T47D (cell line): ENCODE data around the gene DNAJC18.

Experiments used
- DNase-seq, 2 experiments: peaks; one replicate each; pipeline versions ENCODE4 v3.0.0 to v3.0.0-alpha.2; 2011 to 2012; ENCODE audit warnings: low read depth in 1 of 2, low spot score in 1 of 2
- JUND ChIP-seq: IDR thresholded peaks from 2 replicates; pipeline ENCODE4 v1.6.1; 2012; ENCODE audit warnings: low read depth
- in situ Hi-C: cut with HindIII; loops from 2 replicates; pipeline ENCODE4 v1.10.0; 2016; ENCODE audit warnings: low sequenced_read_pairs, low pct_unique_long_range_greater_than_20kb

Gene DNAJC18

DNA sequence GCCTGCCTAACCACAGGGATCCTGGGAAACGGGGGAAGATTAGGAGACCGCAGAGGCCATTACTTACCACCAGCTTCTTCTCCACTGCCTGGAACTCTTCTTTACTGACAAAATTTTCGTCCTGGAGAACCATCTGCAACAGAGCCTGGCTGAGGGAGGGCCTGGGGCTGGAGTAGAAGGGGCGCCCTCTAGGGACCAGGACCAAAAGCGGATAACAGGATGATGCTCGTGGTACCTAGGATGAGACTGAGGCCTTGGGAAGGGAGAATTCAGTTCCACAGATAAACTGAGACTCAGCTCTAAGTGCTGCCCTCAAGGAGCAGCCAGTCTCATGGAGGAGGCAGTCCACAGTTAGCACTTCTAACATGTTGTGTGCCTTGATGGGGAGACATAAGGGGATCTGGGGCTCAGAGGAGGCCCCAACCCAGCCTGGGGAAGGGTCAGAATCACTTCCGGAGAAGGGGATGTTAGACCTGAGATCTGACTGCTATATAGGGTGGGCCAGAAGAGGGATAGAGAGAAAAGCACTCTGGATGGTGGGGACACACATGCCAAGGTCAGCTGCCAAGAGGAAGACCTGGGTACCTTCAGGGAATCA lies 36.7 kb downstream of the DNAJC18 start:
- in situ Hi-C loops, result no loop called here

DNA sequence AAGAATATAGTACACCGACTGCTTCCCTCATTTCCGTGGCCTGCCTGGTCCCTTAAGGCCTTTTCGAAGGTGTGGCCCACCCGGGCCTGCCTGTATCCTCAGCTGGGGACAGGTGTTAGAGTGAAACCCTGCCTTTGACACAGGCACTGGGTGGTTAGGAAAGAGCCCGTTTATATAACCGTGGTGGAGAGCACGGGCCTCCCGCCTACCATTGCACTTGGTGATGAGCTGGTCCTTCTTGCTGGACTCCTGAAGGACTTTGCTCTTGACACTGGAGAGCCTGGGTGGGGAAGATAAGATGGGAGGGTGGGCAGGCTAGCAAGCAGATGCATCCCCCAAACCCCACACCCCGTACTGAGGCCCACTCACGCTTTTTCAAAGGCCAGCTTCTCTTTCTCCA lies 37.8 kb downstream of the DNAJC18 start:
- in situ Hi-C loops, result no loop called here
- DNase-seq, result no peak
- no peak for TF ChIP-seq JUND

More for the DNA sequence above, 36.7 kb downstream of the DNAJC18 start:
- DNase-seq, result peak in 1 of 2 experiments; percentile 64
- TF ChIP-seq JUND, result no peak

DNA sequence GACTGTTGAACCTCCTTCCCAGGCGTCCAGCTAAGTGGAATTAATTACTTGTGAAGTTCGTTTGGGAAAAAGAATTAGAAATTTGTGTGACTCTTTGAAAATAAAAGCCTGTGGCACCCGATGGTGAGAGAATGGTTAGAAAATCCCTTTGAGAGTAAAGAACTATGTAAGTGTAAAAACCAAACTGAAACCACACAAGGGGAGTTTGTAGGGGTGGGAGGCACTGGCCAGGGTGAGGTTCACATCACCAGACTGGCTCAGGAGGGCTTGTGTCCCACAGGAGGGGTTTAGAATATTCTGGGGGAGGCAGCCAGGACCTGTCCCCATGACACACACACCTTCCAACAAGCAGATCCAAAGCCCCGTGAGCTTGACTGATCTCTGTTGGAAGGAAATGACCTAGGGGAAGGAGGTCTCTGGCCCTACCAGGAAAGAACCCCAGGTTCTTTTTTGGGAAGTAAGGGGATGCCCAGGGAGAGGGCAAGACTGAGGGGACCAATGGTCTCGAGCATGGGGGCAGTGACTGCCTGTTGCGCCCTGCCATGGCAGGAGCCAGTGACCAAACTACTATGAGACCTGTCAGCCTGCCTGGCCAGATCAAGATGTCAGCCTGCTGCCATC lies 39.7 kb downstream of the DNAJC18 start:
- TF ChIP-seq JUND, result no peak
- DNase-seq, result no peak
- in situ Hi-C loops, result no loop called here

DNA sequence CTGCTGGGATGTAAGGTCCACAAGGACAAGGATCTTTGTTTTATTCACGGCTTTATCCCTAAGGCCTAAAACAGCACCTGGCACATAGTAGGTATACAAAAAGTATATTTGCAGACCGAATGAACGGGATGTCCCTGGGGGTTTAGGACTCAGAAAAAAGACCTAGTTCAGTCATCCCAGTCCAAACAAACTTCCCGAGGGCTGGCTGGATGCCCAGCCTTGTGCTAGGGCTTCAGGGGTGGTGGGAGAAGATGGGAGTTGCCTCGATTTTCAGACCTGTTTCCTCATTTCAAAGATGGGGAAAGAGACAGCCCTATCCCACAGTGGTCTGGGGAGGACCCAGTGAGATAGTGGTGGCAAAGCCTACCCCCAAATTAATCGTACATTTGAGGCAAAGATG lies 41.4 kb downstream of the DNAJC18 start:
- DNase-seq, result no peak
- TF ChIP-seq JUND, result no peak
- in situ Hi-C loops, result no loop called here

DNA sequence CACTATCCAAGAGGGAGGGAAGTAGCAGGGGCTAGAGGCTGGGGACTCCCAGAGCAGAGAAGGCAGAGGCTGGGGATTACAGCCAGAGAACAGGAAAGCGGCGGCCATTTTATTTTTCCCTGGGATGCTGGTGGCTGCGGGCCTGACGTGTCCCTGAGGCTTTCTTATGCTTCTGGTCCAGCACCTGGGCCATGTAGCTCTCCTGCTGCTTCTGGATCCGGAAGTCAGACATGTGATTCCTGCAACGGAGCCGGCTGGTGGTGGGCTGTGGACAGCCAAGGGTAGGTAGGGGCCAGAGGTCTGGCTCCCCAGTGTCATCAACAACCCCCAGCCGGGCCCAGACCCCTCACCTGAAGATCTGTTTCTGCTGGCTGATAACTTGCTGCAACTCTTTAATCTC lies 42.6 kb downstream of the DNAJC18 start:
- no peak for TF ChIP-seq JUND
- no peak for DNase-seq
- in situ Hi-C loops, result no loop called here

DNA sequence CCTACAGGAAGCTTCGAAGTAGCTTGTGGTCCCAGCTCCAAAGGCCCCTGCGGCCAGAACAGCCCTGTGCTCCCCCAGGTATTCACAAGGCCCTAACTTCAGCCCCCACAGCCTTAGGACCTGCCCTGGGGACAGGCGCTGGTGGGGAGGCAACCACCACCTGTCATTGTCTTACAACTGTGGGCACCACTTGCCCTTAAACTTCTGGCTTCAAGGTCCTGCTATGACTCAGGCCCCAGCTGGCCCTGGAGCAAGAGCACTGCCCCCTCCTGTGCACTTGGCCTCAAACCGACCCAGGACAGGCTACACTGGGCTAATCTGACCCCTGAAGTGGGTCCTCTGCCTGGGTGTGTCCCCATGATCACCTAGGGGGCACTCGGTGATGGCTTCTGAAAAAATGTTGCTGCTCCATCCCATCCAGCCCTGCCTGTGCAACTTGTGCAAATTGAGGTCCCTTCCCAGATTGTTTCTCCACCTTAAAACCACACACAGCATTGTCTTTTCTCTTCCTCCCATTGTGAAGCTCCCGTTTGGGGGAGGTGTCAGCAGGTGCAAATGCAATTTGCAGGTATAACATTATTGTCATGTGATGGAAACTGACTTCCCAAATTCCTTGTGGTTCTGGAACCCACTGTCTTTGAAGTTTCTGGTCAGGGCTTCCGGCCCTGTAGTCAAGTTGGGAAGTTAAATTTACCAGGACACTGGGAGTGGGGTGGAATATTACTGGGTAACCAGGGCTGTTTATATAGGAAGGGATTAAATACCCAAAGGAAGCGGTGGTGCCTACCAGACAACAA lies 43.3 kb downstream of the DNAJC18 start:
- no peak for TF ChIP-seq JUND
- in situ Hi-C loops, result no loop called here
- no peak for DNase-seq

DNA sequence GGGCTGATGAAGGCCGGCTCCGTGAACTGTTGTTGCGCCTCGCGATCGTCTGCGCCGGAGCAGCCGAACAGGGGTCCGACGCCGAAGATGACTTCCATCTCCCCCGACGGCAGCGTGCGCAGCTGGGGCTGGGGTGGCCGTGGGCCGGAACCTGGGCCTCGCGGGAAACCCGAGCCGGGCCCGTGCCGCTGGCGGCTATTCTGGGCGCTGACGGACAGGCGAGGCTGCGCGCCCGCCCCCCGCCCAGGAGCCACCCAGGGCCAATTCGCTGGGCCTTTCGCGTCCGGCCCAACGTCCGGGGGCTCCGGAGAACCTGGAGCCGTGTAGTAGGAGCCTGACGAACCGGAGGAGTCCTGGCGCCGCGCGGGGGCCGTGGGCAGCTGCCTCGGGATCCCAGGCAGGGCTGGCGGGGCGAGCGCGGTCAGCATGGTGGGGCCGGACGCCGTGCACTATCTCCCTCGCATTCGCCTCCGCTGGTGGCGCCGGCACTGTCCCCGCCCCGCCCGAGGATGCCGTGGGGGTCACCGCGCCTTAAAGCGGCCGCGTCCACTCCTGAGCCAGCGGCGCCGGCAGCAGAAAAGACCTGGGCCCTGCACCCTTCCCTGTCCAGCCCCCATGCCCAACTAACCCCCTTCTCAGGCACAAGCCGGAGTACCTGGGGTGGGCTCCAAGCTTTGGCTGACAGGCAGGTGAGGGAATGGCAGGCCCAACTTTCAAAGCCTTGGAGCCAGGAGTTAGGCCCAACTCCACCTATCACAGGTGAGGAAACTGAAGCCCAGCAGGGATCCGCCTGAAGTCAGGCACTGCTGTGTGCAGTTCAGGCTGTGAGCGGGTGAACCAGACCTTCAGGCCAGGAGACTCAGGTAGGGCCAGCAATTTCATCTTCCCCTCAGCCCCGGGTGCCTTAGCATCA lies 44.4 kb downstream of the DNAJC18 start, which contains the start of gene PROB1:
Gene PROB1 (minus strand): TSS at position 451 of the 913 bp plus-strand sequence. CDS start 23 bp downstream, at position 428.
- DNase-seq, result no peak
- TF ChIP-seq JUND, result no peak
- in situ Hi-C loops, result no loop called here

DNA sequence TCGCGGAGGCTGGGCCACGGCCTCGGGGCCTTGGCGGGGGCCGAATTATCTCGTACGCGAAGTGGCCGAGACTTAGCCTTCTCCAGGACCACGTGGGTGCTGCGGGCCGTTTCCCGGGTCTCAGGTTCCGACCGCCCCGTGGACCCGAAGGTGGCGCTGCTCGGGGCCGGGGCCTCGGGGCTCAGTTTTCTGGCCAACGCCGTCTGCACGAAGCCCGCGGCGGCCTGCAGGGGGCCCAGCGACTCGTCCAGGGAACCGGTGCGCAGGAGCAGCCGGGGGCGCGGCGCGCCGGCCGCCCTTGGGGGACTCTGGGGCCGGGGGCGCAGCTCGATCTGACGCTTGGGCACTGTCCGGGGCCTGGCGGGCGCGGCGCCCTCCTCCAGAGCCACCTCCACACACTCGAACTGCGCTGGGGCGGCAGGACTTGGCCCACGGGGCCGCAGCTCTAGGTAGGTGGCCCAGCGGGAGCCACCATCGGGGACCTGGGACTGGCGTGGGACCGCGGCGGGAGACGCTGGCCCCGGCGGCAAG lies 45.1 kb downstream of the DNAJC18 start:
- no peak for TF ChIP-seq JUND
- DNase-seq, result no peak
- in situ Hi-C loops, result no loop called here

DNA sequence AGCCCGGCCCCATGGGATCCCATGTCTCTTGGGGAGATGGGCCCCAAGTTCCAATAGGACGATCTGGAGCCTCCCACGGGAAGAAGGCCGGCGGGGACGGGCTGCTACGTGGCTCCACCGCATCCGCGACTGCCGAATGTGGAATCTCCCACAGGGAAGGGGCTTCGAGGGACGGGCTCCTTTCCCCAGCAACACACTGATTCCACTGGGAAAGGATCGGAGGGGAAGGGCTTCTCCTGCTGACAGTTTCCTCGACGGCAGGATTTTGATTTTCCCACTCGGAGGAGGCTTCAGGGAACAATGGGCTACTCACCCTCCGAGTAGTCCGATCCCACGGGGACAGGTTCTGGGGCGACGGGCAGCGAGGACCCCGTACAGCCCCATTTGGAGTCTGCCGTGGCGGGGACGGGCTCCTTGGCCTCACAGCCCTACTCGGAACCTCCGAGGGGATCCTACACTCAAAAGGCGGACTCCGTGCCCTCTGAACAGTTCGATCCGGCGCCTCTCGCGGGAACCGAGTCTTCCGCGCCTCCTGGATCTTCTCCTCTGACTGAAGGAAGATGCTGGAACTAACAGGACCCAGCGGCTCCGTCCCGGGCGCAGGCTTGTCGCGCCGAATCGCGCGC lies 45.7 kb downstream of the DNAJC18 start:
- in situ Hi-C loops, result no loop called here
- DNase-seq, result no peak
- TF ChIP-seq JUND, result no peak

DNA sequence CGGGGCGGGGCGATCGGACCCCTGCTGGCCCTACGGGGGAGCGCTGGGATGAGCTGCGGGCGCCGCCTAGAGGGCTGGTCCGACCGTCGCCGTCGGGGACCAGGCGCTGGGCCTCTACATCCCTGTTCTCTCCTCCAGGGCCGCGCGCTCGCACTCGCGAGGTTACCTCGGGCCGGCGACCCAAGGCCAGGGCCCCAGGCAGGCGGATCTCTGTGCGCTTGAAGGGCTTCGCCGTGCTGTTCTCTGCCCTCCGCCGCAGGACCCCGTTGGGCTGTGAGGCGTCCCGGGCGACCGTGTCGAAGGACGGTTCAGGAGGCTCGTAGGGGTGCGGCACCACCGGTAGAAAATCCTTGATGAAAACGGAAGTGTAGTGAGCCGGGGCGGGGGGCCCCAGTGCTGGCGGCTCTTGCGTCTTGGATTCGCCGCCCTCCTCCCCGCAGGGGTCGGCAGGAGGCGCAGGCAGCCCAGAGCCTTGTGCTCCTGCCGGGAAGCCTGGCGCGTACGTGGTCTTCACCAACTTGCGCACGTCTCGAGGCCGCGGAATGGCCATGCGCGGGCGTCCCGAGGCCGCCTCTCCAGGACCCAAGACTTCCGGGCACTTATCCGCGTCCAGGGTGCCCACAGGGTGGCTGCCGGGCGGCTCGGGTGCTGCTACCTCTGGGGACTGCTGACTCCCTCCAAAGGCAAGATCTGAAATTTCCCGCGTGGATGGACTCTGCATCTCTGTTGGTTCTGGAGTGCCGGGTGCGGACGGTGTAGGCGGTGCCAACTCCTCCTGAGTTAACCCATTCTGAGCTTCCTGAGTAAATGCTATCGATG lies 46.4 kb downstream of the DNAJC18 start:
- no peak for TF ChIP-seq JUND
- in situ Hi-C loops, result no loop called here
- DNase-seq, result no peak

DNA sequence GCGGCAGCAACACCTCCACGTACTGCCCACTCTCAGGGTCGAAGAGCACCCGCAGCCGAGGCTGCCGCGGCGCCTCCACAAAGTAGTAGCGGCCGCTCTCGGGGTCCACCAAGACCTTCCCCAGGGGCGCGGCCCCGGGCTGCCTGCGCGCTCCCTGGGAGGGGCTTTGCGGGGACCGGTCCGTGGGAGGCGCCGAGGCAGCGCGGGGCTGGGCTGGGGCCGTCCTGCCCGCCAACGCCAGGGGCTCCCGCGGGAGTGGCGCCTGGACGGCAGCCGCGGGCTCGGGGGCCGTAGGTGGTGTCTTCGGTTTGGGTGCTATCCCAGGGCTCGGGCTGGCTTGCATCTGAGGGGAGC lies 47.0 kb downstream of the DNAJC18 start:
- DNase-seq, result no peak
- TF ChIP-seq JUND, result no peak
- in situ Hi-C loops, result no loop called here
